Keratinocyte (primary cell): ENCODE measurements around the gene HECTD1. TPM values are rescaled to one million over a fixed set of nuclear protein-coding genes. Genes with fewer than 3 reads are reported as not detected.

Source experiments
- DNase-seq: peaks from one replicate; pipeline ENCODE4 v3.0.0-alpha.2; 2011; ENCODE audit warnings: low read depth, missing footprints, low spot score
- FAIRE-seq: peaks from 2 replicates; lab custom pipeline; 2011; peaks lifted over from hg19 to GRCh38; lab: Jason Lieb, UNC
- H2AFZ ChIP-seq: 2 replicates; pipeline ENCODE4 v1.6.0; 2012; ENCODE audit warnings: low read length, control low read depth, inconsistent platforms; ENCODE audit not compliant: control insufficient read depth
- H3K27ac ChIP-seq: 2 replicates; pipeline ENCODE4 v1.5.1; 2011; ENCODE audit warnings: low read length; ENCODE audit not compliant: control insufficient read depth, insufficient read depth
- H3K27me3 ChIP-seq: 3 replicates; pipeline ENCODE4 v1.6.0; 2011; ENCODE audit warnings: low read length; ENCODE audit not compliant: control insufficient read depth, insufficient read depth; ENCODE audit errors: extremely low read depth
- H3K36me3 ChIP-seq, 2 experiments: 2 replicates in 1 of 2; 3 replicates in 1 of 2; pipeline ENCODE4 v1.5.1; 2011; ENCODE audit warnings: low read length in 2 of 2, mild to moderate bottlenecking in 1 of 2; ENCODE audit not compliant: control insufficient read depth in 2 of 2, insufficient read depth in 2 of 2; ENCODE audit errors: extremely low read depth in 1 of 2
- H3K4me1 ChIP-seq: 3 replicates; pipeline ENCODE4 v1.5.1; 2011; ENCODE audit warnings: low read length; ENCODE audit not compliant: control insufficient read depth, insufficient read depth; ENCODE audit errors: extremely low read depth
- H3K4me2 ChIP-seq: 3 replicates; pipeline ENCODE4 v1.6.0; 2011; ENCODE audit warnings: low read depth, low read length; ENCODE audit not compliant: control insufficient read depth, insufficient read depth; ENCODE audit errors: extremely low read depth
- H3K4me3 ChIP-seq, 3 experiments: fragments of 200-600 bp in 1 of 3; sonication (generic) in 1 of 3; 2 replicates in 2 of 3; 3 replicates in 1 of 3; pipeline ENCODE4 v1.5.1; 2011 to 2016; ENCODE audit warnings: low read length in 3 of 3, mild to moderate bottlenecking in 3 of 3, control low read depth in 2 of 3, inconsistent platforms in 1 of 3, low read depth in 1 of 3, mixed read lengths in 1 of 3, mixed run types in 1 of 3, moderate library complexity in 1 of 3; ENCODE audit not compliant: control insufficient read depth in 2 of 3, insufficient read depth in 2 of 3; ENCODE audit errors: extremely low read depth in 1 of 3
- H3K79me2 ChIP-seq: 2 replicates; pipeline ENCODE4 v1.6.0; 2012; ENCODE audit warnings: low read length; ENCODE audit not compliant: control insufficient read depth, insufficient read depth
- H3K9ac ChIP-seq: 3 replicates; pipeline ENCODE4 v1.6.0; 2011; ENCODE audit warnings: low read length; ENCODE audit not compliant: control insufficient read depth, insufficient read depth; ENCODE audit errors: extremely low read depth
- H3K9me1 ChIP-seq: 3 replicates; pipeline ENCODE4 v1.6.0; 2011; ENCODE audit warnings: low read length; ENCODE audit not compliant: control insufficient read depth, insufficient read depth; ENCODE audit errors: extremely low read depth
- H3K9me3 ChIP-seq: 2 replicates; pipeline ENCODE4 v1.5.1; 2012; ENCODE audit warnings: low read depth, low read length; ENCODE audit not compliant: control insufficient read depth
- H4K20me1 ChIP-seq: 3 replicates; pipeline ENCODE4 v1.6.0; 2011; ENCODE audit warnings: low read length; ENCODE audit not compliant: control insufficient read depth, insufficient read depth; ENCODE audit errors: extremely low read depth
- CTCF ChIP-seq, 3 experiments: IDR thresholded peaks in 1 of 3; conservative IDR thresholded peaks in 1 of 3; optimal IDR thresholded peaks in 1 of 3; 2 replicates in 2 of 3; 3 replicates in 1 of 3; pipeline versions ENCODE3 to v1.5.1; 2011; ENCODE audit warnings: low read length in 3 of 3, mild to moderate bottlenecking in 3 of 3, moderate library complexity in 2 of 3, control low read depth in 1 of 3, inconsistent platforms in 1 of 3; ENCODE audit not compliant: insufficient read depth in 2 of 3; ENCODE audit errors: extremely low read depth in 1 of 3
- EZH2 ChIP-seq: IDR thresholded peaks from one replicate; pipeline ENCODE4 v1.6.1; 2012; ENCODE audit warnings: inconsistent platforms, mild to moderate bottlenecking, low read length, moderate library complexity
- dilution Hi-C: fragments of 300-500 bp; cut with MboI; formaldehyde crosslinking; loops from one replicate; pipeline ENCODE4 v1.7.0; 2020; ENCODE audit warnings: low sequenced_read_pairs; ENCODE audit not compliant: extremely low pct_ligation_motif_present
- polyA plus RNA-seq, 5 experiments: library from polyadenylated mRNA; depleted of rRNA in 3 of 5; stranded (reverse) in 3 of 5; stranded (forward) in 1 of 5; unstranded in 1 of 5; fragments of >200 nt; gene quantifications; 1 replicate in 1 of 5; 2 replicates in 3 of 5; 3 replicates in 1 of 5; pipeline versions ENCODE4 v1.2.1 to v1.2.3, GENCODE V29; 2011 to 2012; ENCODE audit warnings: missing spikeins in 2 of 5, low read depth in 1 of 5, low replicate concordance in 1 of 5

The HECTD1 gene
- polyA plus RNA-seq, 1 donor (not counting 4 experiments of a cell fraction or from before 2014, with no cell fraction given): 94.8 TPM

- no peak overlapping the region for H3K4me2 ChIP-seq
- H3K4me1 ChIP-seq: peaks cover 32% of the 10 kb centered on the region
Measured at GRCh38 chr14:31196839-31197492, 10.6 kb downstream of the HECTD1 start.

GRCh38 chr14:31194661-31195060, 12.9 kb downstream of the HECTD1 start:
- peaks cover 84% of the 10 kb centered on the region for H3K79me2 ChIP-seq
- H3K9me1 ChIP-seq: peaks cover 3% of the 10 kb centered on the region
- H3K4me1 ChIP-seq: peaks cover 20% of the 10 kb centered on the region
- H3K9ac ChIP-seq: no peak overlapping the region
- dilution Hi-C loops: no loop called here
- H3K27me3 ChIP-seq: no peaks in the 10 kb centered on the region
- H3K4me2 ChIP-seq: no peak overlapping the region
- no peak overlapping the region for H3K27ac ChIP-seq
- H4K20me1 ChIP-seq: peaks cover 3% of the 10 kb centered on the region
- no peak overlapping the region for H3K4me3 ChIP-seq
- H3K9me3 ChIP-seq: no peaks in the 10 kb centered on the region
- FAIRE-seq: no peak
- TF ChIP-seq CTCF (optimal IDR thresholded peaks at IDR 0.05 in 1 of 3, IDR thresholded peaks at IDR 0.05 in 1 of 3, conservative IDR thresholded peaks at IDR 0.05 in 1 of 3; ENCODE audit: extremely low read depth in 1 of 3, insufficient read depth in 2 of 3, low read length in 3 of 3): no peak
- no peak for TF ChIP-seq EZH2
- no peak for DNase-seq
- H3K36me3 ChIP-seq: peaks cover 0 to 7% of the 10 kb centered on the region in 2 experiments
- no peak overlapping the region for H2AFZ ChIP-seq

More at GRCh38 chr14:31196839-31197492, 10.6 kb downstream of the HECTD1 start:
- no peak for FAIRE-seq
- TF ChIP-seq CTCF (optimal IDR thresholded peaks at IDR 0.05 in 1 of 3, IDR thresholded peaks at IDR 0.05 in 1 of 3, conservative IDR thresholded peaks at IDR 0.05 in 1 of 3; ENCODE audit: extremely low read depth in 1 of 3, insufficient read depth in 2 of 3, low read length in 3 of 3): no peak
- no peak for TF ChIP-seq EZH2
- dilution Hi-C loops: no loop called here
- Histone ChIP-seq H3K9me3 (no peaks in the 10 kb centered on the region), H2AFZ (no peak overlapping the region), H3K27ac (no peak overlapping the region), H3K36me3 (peaks cover 0 to 10% of the 10 kb centered on the region in 2 experiments), H3K9ac (no peak overlapping the region), H4K20me1 (peaks cover 6% of the 10 kb centered on the region), H3K27me3 (no peaks in the 10 kb centered on the region), H3K9me1 (no peaks in the 10 kb centered on the region), H3K4me3 (no peak overlapping the region), H3K79me2 (peaks cover 78% of the 10 kb centered on the region)
- DNase-seq: no peak
